Endothelial cell (in vitro differentiated cells): ENCODE measurements around the gene TMEM221. TPM values are rescaled to one million over a fixed set of nuclear protein-coding genes. Genes with fewer than 3 reads are reported as not detected.

Experiments used
- DNase-seq: peaks from one replicate; pipeline ENCODE4 v3.0.0; 2021; ENCODE audit warnings: low spot score
- H3K27ac Mint-ChIP-seq: one replicate; pipeline ENCODE4 v1.8.0; 2021; ENCODE audit warnings: mixed read lengths, inconsistent platforms; ENCODE audit not compliant: unreplicated experiment
- H3K27me3 Mint-ChIP-seq: one replicate; pipeline ENCODE4 v1.8.0; 2021; ENCODE audit warnings: mild to moderate bottlenecking, moderate library complexity, mixed read lengths, inconsistent platforms; ENCODE audit not compliant: unreplicated experiment
- H3K36me3 Mint-ChIP-seq: one replicate; pipeline ENCODE4 v1.8.0; 2021; ENCODE audit warnings: mild to moderate bottlenecking, low read depth, mixed read lengths, inconsistent platforms; ENCODE audit not compliant: unreplicated experiment
- H3K4me1 Mint-ChIP-seq: one replicate; pipeline ENCODE4 v1.8.0; 2021; ENCODE audit warnings: mild to moderate bottlenecking, mixed read lengths, inconsistent platforms; ENCODE audit not compliant: unreplicated experiment
- H3K4me3 Mint-ChIP-seq: one replicate; pipeline ENCODE4 v1.8.0; 2021; ENCODE audit warnings: mild to moderate bottlenecking, mixed read lengths, inconsistent platforms; ENCODE audit not compliant: unreplicated experiment
- H3K9me3 Mint-ChIP-seq: one replicate; pipeline ENCODE4 v1.8.0; 2021; ENCODE audit warnings: mixed read lengths, inconsistent platforms; ENCODE audit not compliant: unreplicated experiment
- CTCF ChIP-seq: fragments of 200-600 bp; sonication (generic); IDR thresholded peaks from one replicate; pipeline ENCODE4 v1.5.0; 2021; ENCODE audit warnings: antibody characterized with exemption; ENCODE audit not compliant: unreplicated experiment
- total RNA-seq: library from RNA; stranded (reverse); fragmentation: NEBNext Ultra II Directional; extraction: Animal tissue kit (Norgen Biotek cat#: 25700); gene quantifications from one replicate; pipeline ENCODE4 v1.2.1, GENCODE V29; 2021; ENCODE audit not compliant: unreplicated experiment

Gene TMEM221
- total RNA-seq, 1 donor from 2014 or later, result 1.4 TPM

- TF ChIP-seq CTCF, result no peak
- Mint-ChIP-seq H3K27ac (peak overlapping the region; percentile 76), H3K36me3 (peaks cover 8% of the 10 kb centered on the region), H3K4me3 (no peak overlapping the region), H3K9me3 (no peaks in the 10 kb centered on the region), H3K4me1 (peaks cover 43% of the 10 kb centered on the region), H3K27me3 (peaks cover 15% of the 10 kb centered on the region)
- DNase-seq, result no peak
Observed at GRCh38 chr19:17491287-17491686, 42.8 kb upstream of the TMEM221 start.

GRCh38 chr19:17490411-17490810 lies 41.9 kb upstream of the TMEM221 start:
- Mint-ChIP-seq H3K27me3 (peaks cover 13% of the 10 kb centered on the region), H3K4me1 (peaks cover 39% of the 10 kb centered on the region), H3K27ac (peak overlapping the region; percentile 98), H3K9me3 (no peaks in the 10 kb centered on the region), H3K4me3 (no peak overlapping the region), H3K36me3 (peaks cover 4% of the 10 kb centered on the region)
- no peak for DNase-seq
- no peak for TF ChIP-seq CTCF

- TF ChIP-seq CTCF, result peak; percentile 23
- peaks cover 4% of the 10 kb centered on the region for H3K36me3 Mint-ChIP-seq
- H3K4me3 Mint-ChIP-seq, result peak overlapping the region; percentile 84
- DNase-seq, result peak; percentile 54
- H3K27ac Mint-ChIP-seq, result peak overlapping the region; percentile 98
- H3K27me3 Mint-ChIP-seq, result peaks cover 11% of the 10 kb centered on the region
- peaks cover 42% of the 10 kb centered on the region for H3K4me1 Mint-ChIP-seq
- H3K9me3 Mint-ChIP-seq, result no peaks in the 10 kb centered on the region
Observed at GRCh38 chr19:17489392-17490030, 41.0 kb upstream of the TMEM221 start.

- H3K27ac Mint-ChIP-seq, result peak overlapping the region; percentile 98
- peak; percentile 96 for DNase-seq
- peaks cover 49% of the 10 kb centered on the region for H3K4me1 Mint-ChIP-seq
- H3K36me3 Mint-ChIP-seq, result peaks cover 4% of the 10 kb centered on the region
- H3K27me3 Mint-ChIP-seq, result peaks cover 15% of the 10 kb centered on the region
- H3K4me3 Mint-ChIP-seq, result peak overlapping the region; percentile 89
- TF ChIP-seq CTCF, result peak; percentile 61
- no peaks in the 10 kb centered on the region for H3K9me3 Mint-ChIP-seq
Observed at GRCh38 chr19:17488593-17489391, 40.3 kb upstream of the TMEM221 start.
